GM19463 (cell line): ENCODE data around the gene LHPP.
A peak's percentile ranks its signal among the peaks of the same experiment; 100 is the strongest.

Experiments
- ATAC-seq: cut with Tn5 transposase; IDR thresholded peaks from one replicate; pipeline ENCODE4 v1.9.1; 2021; ENCODE audit warnings: mild to moderate bottlenecking, moderate library complexity; ENCODE audit not compliant: unreplicated experiment

LHPP gene

DNA sequence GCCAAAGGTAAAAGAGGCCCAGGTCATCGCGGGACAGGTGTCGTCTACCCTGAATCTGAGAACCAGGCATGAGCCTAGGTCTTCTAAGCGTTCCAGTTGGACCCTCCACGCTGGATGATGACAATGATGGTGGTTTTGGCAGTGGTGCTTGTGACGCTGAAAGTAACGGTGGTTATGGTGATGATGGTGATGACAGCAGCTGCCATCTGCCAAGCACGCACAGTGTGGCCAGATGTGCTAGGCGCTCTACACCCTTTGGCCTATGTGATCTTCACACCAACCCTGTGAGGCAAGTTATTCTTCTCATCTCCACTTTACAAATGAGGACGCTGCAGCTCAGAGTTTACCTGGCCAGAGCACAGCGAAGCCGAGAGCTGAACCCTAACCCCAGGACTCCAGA is 188.6 kb downstream of the LHPP start:
- no peak for ATAC-seq

DNA sequence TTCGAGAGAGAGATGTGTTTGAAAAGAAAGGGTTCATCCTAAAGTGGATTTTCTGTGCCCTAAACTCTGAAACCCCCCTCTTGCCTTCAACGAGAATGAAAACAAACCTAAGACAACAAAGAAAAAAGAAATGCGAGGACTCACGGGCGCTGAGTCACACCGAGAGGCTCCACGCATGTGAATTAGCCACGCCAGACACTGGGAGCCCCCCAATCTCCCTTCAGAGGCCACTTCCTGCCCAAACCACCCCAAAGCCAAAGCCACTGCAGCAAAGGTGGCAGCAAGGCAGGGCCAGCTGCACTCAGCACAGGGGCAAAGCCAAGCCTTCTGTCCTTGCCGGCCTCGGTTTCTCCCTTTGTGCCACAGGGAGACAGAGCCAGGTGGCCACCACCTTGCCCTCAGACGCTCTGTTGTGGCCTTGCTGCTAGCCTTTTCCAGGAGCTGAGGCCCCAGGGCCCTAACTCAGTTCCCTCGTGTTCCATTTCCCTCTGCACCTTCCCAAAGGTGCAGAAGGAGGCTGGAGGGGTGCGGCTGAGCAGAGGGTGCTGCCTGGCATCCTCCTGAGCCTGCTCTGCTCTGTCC is 189.3 kb downstream of the LHPP start:
- ATAC-seq: peak; percentile 41

DNA sequence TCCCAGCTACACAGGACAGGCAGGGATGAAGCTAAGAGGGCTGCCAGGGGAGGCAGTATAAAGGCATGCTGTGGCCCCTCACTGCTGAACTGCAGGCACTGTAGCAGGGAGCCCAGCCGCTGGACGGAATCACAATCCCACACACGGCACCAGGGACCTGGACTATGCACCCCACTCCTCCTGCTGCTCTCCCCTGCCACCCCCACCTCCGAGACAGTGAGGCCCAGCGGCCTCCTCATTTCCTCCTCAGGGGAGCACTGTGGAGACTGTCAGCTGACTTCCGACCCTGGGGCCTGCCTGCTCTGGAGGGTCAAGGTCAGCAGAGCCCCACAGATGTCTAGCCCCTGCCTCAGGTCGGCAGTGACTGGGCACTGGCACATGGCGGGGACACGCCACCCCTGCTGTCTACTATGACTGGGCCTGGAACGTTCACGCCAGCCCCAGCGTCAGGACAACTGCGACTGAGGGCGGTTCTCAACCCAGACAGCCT is 189.8 kb downstream of the LHPP start:
- no peak for ATAC-seq

DNA sequence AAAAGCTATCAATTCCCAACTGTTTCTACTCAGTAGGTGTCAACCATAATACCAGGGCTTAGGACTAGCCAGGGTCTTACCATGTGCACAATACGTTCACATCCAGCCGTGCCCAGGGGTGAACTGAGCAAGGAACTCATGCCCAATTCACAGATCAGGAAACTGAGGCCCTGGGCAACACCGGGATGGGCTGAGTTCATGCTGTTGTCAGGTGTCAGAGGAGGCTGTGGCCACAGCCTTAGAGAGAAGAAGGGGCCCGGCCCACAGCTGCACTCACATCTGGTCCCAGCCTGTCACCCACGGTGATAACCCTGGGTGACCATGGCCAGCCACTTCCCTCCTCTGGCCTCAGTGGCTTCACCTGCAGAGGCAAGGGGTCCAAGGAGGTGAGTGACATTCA is 190.6 kb downstream of the LHPP start:
- ATAC-seq: no peak

DNA sequence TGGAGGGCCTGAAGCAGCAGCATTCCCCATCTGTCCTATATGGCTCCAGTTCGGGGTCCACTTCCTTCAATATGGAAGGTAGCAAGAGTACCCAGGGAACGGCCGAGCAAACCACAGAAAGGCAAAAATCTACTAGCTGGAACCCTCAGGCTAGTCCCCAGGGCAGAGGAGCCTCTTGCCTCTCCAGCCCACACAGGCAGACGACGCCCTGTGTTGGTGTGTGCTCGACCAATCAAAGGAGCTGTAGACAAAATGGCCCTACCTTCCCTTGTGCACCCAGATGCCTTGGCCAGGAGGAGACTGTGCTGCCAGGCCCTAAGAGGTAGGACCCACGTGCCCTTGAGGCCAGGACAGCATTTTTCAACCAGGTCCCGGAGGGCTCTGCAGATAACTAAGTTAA is 191.1 kb downstream of the LHPP start:
- ATAC-seq: no peak

DNA sequence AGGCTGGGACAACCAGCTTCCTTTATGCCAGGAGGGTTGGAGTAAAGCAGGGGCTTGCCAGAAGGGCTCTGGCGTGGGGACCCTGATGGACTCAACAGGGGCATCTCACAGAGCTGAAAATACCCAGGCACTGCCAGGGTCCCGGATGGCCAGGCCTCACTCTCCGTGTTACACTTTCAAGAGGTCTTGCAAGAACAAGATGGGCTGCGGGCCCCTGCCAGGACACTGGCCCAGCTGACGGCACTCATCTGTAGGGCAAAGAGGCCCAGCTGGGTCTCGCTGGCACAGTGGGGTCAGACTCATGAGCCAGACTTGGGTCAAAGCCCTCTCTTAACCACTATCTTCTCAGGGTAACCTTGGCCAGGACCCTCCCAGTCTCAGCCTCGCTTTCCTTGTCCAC is 191.7 kb downstream of the LHPP start:
- ATAC-seq: no peak

DNA sequence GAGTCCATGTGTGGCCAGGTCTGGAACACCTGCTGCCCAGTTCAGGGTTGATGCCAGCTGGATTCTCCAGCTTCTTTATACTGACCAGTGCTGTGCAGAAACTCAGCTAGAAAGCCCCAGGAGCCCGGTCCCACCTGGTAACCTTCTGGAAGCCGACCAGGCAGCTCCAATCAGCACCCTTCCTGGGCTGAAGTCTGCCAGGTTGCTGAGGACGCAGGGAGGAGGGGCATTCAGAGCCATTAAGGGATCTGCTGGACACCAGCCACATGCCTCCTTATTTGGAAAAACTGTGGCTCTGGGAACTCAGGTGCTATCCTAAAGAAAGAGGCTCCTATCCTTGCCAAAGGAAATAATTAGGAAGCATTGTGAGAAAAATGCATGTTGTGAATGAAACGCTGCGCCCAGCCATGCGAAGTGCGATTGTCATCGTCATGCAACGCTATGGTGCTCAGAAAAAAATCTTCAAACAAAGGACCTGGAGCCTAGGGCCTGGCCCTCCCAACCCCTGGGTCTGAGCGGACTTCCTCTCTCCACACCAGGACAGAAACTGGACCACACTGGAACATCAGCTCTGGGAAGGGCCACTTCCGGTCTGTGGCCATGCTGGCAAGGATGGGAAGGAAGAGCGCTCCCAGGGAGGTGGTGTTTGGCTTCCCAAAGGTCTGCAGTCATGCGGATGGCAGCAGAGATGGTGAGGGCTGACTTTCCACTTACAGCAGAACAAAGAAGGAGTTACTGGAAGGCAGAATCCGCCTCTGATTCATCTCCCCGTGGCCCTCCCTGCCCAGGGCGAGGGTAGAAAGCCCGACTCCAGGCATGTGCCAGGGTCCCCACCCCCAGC is 192.4 kb downstream of the LHPP start:
- no peak for ATAC-seq

DNA sequence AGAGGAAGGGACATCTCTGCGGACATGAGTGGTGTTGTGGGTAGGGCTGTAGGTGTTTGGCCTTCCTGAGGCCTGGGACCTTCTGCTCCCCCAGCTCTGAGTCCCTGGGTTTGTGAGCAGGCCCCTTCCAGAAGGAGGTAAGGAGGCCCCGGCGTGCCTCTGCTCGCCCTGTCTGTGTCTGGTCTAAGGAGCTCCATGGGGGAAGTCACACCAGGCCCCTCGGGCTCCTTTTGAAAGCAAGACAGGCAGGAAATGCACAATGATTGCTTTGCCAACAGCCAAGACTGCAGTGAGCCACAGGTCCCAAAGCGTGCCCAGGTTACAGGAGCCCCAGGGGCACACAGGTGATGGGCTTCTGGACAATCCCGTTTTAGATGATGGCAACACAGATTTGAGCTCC is 193.1 kb downstream of the LHPP start:
- ATAC-seq: no peak

DNA sequence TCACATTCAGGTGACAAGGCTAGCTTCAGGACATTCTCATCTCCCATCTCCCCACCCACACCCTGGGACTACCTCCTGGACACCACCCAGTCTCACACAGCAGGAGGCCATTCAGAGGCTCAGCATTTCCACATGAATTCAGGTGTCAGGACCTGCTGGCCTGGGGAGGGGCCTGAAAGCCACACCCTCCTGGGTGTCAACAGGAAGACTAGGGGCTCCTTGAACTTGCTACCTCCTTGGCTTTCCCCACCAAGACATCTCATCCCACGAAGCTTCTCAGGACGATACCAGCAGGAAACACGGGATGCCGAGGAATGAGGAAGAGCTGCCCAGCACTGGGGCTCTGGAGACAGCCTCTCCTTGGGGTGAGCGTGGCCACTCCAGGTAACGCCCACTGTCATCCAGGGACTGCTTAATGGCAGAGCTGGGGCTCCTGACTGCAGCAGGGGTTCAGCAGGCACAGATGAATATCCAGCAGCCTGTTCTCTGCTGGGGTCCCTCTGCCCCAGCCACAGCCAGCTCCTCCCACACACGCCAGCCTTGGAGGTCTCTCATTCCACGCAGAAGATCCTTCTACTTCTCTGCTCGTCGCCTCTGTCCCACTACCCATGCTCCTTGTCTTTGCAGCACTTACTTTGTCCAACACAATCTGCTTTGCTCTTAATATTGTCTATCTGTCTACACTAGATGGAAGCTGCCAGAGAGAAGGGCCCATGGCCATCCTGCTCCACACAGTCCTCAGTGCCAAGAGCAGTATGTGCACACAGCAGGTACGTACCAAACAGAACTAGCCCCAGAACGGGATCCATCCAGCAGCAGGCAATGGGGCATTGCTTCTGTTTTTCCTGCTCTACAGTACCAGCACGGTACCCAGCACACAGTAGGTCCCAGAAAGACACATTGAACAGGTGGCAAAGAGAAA is 193.8 kb downstream of the LHPP start:
- ATAC-seq: no peak

DNA sequence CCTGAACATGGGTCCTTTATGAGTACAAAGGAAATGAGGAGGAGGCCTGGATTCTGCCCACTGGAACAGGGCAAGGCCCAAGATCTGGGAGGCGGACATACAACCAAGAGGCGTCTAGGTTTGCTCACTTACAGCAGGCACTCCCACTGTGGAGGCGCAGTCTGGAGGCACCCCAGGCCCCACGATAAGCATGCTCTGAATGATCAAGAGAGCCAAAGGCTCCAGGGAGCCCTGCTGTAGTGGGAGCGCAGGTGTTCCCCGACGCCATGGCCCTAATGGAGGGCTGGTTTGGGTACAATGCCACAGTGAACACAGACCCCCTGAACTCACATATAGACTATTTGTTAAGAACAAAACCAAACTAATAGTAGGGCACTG is 194.5 kb downstream of the LHPP start:
- no peak for ATAC-seq

DNA sequence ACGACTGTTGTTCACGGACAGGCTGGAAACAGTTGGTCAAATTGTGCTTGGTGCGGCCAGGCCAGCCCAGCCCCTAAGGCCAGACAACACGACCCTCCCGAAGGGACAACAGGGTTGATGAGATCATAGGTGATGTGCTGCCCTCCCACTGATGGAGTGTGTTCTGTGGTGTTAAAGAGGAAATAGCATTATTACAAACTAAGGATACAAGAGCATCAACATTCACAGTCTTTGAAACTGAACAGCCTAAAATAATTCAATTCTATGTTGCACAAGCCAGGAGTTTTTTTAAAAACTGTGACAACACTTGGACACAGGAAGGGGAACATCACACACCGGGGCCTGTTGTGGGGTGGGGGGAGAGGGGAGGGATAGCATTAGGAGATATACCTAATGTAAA is 194.9 kb downstream of the LHPP start:
- ATAC-seq: no peak

DNA sequence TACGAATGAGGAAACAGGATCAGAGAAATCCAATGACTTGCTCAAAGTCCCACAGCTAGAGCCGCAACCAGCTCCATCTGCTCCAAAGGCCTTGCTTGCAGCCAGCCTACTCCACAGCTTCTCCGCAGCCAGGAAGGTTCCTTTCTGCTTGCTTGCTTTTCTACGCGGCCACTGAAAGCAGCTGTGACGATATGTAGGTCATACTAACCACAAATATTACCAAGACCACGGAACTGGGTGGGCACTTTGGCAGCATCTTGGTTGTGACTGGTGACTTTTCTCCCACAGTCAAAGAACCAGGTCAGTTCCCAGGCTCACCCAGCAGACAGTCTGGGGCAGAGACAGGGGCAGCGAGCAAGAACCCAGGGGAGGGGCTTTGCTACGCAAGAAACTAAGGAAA is 196.2 kb downstream of the LHPP start:
- ATAC-seq: no peak

DNA sequence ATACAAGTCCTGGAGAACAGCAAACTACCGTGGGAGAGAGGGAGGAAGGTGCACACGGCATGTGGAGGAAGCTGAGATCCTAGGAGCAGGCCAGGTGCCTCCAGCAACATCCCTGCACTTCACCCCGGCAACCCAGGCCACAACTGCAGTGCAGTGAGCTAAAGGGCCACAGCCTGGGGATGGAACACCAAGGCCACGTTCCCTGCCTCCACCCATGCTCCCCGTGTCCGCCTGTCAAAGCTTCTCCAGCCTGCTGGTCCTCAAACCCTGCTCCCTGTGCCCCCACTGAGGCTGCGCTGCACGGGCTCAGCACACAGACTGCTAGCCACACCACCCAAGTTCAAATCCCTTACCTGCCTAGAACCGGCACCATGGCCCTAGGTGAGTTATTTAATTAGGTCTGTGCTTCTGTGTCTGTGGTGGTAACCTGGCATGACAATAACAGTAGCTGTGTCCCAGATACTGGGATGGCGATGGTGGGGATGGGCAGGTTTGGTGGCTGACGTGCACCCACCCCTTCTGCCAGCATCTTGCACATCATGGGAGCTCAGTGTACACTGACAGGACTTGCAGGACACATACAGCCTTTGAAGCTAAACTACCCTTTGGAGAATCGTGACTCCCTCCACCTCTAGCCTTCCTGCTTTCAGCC is 197.1 kb downstream of the LHPP start:
- no peak for ATAC-seq

DNA sequence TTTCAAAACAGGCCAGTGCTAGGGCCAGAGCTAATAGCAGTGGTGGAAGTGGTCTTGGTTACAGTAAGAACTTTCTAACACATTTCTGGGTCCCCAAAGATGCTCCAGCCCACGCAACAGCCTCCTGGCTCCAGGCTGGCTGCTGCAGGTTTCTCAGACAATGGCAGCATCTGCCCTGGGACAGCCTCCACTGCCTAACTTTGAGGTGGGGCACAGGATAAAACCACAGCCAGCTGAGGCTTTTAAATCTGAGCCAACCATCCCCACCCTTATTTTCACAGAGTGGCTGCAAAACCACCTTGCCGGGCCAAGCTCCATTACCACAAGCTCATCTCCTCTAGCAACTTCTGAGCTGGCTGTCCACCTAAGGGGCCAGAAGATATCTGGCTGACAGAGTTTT is 197.8 kb downstream of the LHPP start:
- no peak for ATAC-seq

DNA sequence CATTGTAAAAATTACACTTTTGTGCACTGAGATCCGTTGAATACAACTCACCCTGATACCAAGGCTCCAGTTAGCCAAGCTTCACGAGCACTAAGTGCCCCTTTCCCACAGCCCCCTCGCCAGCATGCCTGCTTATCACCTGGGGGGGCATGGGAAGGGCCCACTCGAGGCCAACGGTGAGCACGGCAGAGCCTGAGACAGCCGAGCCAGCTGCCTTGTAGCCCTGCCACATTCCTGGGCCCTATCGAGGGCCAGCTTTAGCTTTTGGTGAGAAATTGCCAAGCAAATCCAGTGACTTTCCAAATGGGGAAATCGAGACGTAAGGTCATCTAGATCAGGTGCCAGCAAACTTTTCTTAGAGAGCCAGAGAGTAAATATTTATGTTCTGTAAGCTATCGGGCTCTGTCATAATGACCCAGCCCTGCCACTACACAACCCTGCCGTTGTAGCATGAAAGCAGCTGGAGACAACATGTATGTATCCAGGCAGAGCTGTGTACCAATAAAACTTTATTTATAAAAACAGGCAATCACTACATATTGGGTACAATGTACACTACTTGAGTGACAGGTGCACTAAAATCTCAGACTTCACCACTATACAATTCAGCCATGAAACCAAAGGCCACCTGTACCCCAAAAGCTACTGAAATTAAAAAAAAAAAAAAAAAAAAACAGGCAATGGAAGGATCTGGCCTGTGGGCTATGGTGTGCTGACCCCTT is 198.9 kb downstream of the LHPP start:
- no peak for ATAC-seq

DNA sequence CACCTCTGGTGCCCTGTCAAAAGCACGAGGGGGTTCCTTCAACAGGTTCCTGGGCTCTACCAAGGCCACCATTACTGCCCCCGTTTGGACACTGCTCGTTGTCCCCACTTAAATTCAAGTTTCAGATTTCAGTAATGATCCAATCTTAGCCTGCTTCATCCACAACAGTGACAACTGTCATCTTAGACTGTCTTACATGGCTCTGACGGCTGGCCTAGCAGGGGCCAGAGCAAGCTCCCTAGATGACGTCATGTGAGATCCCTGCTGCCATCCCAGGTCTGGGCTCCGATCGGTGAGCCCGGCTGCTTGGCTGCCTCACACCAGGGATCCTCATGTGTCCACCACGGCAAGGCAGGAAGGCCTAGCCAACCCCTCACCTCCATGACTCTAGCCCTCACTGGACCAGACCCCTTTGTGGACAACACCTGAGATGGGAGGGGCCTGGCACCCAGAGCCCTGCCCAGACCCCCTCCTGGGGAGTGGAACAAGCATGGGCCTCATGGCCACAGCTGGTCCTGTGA is 200.1 kb downstream of the LHPP start:
- no peak for ATAC-seq

DNA sequence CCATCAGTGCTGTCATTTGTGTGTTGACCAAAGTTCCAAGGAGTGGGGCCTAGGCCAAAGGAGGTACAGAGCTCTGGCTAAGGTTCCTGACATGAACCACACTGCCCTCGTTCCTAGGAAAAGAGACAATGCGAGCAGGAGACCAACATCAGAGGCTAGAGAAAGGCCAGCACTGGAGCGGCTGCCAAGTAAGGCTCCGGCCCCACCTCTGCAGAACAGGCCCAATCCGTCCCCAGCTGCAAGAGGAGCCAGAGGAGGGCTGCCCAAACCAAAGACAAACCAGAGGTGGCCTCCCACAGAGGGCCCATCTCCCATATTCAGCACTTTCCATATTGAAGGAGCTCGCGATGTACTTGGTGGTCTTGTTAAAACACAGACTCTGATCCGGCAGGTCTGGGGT is 201.6 kb downstream of the LHPP start:
- no peak for ATAC-seq
